ENCODE results near the gene NDUFA11. TPM values are rescaled to one million over a fixed set of nuclear protein-coding genes. Genes with fewer than 3 reads are reported as not detected.

The NDUFA11 gene
- total and polyA plus RNA-seq, 8 donors = 58.0 to 209 (median 90.2) TPM

DNA sequence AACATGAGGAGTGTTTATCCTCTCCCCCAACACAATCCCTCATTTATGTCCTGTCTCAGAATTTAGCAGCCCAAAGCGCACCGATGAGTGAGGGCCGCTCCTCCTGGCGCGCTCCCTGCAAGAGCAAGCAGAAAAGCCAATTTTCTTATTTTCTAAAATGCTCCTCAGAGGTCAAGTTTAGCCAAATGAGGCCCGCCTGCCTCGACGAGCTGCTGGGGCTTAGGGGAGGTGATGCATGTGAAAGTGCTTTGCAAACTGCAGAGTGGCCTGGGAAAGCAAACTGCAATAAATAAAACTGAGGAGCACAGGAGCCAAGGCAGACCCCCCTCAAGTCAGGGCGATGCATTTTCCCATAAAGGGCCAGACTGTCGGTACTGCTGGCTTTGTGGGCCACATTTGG, 39.5 kb upstream of the NDUFA11 start:
- TF ChIP-seq, protein P1, sequence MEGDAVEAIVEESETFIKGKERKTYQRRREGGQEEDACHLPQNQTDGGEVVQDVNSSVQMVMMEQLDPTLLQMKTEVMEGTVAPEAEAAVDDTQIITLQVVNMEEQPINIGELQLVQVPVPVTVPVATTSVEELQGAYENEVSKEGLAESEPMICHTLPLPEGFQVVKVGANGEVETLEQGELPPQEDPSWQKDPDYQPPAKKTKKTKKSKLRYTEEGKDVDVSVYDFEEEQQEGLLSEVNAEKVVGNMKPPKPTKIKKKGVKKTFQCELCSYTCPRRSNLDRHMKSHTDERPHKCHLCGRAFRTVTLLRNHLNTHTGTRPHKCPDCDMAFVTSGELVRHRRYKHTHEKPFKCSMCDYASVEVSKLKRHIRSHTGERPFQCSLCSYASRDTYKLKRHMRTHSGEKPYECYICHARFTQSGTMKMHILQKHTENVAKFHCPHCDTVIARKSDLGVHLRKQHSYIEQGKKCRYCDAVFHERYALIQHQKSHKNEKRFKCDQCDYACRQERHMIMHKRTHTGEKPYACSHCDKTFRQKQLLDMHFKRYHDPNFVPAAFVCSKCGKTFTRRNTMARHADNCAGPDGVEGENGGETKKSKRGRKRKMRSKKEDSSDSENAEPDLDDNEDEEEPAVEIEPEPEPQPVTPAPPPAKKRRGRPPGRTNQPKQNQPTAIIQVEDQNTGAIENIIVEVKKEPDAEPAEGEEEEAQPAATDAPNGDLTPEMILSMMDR (IDR thresholded peaks at IDR 0.05) = no peak
- H3K4me1 ChIP-seq = no peaks in the 10 kb centered on the region
- WGBS, 2 donors = 85 to 91% methylated on average over 10 of the region's 10 CpGs
- ATAC-seq = no peak
- H3K27me3 ChIP-seq = no peaks in the 10 kb centered on the region
- DNase-seq = no peak
- no peaks in the 10 kb centered on the region for H3K9me3 ChIP-seq
- H3K27ac ChIP-seq = no peak overlapping the region
- intact Hi-C loops (cut with DNase I) = no loop called here
- no peak for FAIRE-seq
- no peaks in the 10 kb centered on the region for H3K36me3 ChIP-seq
- H3K4me3 ChIP-seq = no peak overlapping the region

DNA sequence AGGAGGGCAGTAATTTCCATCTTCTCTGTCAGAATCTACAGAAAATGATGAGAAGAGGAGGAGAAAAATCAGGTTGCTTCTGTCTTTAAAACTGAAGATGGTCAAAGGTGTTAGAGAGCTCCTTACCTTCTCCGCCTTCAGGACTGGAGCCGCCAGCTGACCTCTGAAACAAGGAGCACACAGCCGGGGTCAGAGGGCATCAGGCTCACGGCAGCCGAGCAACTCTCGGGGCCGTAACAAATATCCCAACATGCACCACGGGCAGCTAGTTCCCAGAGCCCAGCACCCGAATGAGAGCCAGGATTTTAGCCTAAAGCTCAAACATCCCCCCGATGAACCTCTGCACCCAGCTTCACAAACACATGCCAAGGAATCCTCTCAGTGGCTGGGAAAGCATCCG, 38.1 kb upstream of the NDUFA11 start:
- H3K27me3 ChIP-seq = no peaks in the 10 kb centered on the region
- WGBS, 2 donors = 90 to 91% methylated on average over 11 of the region's 11 CpGs
- no peak overlapping the region for H3K27ac ChIP-seq
- H3K4me3 ChIP-seq = no peak overlapping the region
- H3K9me3 ChIP-seq = no peaks in the 10 kb centered on the region
- peaks cover 0 to under 1% (median 0%) of the 10 kb centered on the region in 3 donors for H3K4me1 ChIP-seq
- DNase-seq (peak in 1 of 6 donors; percentile 26), ATAC-seq (no peak), FAIRE-seq (no peak)
- no peaks in the 10 kb centered on the region for H3K36me3 ChIP-seq
- intact Hi-C loops (cut with DNase I) = no loop called here
- TF ChIP-seq, protein P1 (IDR thresholded peaks at IDR 0.05) = no peak

DNA sequence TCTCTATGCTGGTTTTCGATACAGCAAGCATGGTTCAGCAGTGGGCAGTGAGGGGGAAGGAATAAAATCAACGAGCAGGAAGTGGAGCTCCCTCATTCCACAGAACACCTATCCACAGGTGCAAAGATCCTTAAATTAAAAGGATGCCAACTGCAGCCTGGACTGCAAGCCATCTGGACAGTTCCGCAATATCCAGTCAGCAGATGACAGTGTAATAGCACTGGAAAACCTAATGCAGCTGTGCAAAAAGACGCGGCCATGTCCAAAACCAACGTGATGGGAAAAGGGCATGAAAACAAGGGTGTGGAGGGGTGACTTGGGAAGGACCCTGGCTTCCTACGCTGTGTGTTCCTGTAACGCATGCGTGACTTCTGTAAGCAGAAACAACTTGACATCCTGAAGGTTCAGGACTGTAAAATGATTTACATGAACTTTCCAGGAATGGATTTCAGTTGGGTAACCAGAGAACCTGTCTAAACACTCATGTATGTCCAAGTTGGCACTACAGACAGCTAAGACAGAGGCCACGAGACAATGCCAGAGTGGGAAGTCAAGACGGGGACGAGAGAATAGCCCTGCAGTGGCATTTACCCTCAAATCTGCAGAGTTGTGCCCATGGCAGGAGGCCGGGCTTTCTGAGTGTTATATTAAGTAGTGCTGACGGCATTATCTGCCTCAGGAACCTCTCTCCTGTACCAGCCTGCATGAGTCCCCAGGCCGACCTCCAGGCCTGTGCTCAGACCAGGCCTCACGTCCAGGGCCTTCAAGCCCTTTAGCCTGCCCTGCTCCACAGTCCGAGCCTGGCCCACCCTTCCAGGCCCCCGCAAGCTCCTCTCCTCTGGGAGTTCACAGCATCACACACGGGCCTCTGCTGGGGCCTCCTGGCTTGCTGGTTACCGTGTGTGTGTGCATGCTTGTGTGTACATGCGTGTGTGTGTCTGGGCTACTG, 36.9 kb upstream of the NDUFA11 start:
- Histone ChIP-seq H3K9me3 (no peaks in the 10 kb centered on the region), H3K36me3 (no peaks in the 10 kb centered on the region), H3K4me1 (peaks cover 0 to 7% (median 6%) of the 10 kb centered on the region in 3 donors), H3K4me3 (no peak overlapping the region), H3K27ac (no peak overlapping the region), H3K27me3 (no peaks in the 10 kb centered on the region)
- intact Hi-C loops (cut with DNase I) = no loop called here
- DNase-seq (peak in 1 of 6 donors; percentile 39), FAIRE-seq (no peak), ATAC-seq (no peak)
- 88% methylated on average over 21 of the region's 21 CpGs for WGBS, 2 donors
- TF ChIP-seq, protein P1 (IDR thresholded peaks at IDR 0.05) = no peak

DNA sequence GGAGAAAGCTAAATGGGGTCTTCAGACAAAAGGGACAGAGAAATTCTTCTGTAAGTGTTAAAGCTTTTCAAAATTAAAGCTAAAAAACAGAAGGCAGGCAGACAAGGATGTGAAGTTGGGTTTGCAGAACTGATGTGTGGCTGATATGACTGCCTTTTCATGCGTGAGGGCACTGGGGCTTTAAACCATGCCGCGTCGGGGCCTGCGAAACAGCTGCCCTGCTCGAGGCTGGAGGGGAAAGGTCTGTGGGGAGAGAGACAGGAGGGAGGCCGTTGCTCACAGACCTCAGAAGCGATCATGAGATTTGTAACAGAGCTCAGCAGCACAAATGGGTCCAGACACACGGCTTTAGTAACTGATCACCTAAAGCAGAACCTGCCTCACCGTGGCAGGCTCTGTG, 34.0 kb upstream of the NDUFA11 start:
- DNase-seq (no peak), FAIRE-seq (no peak), ATAC-seq (no peak)
- H3K4me1 ChIP-seq = peaks cover 0 to 7% (median 6%) of the 10 kb centered on the region in 3 donors
- H3K4me3 ChIP-seq = no peak overlapping the region
- intact Hi-C loops (cut with DNase I) = no loop called here
- H3K27ac ChIP-seq = no peak overlapping the region
- WGBS, 2 donors = 83 to 85% methylated on average over 10 of the region's 10 CpGs
- peaks cover 0 to 5% (median 3%) of the 10 kb centered on the region in 3 donors for H3K36me3 ChIP-seq
- no peaks in the 10 kb centered on the region for H3K27me3 ChIP-seq
- H3K9me3 ChIP-seq = no peaks in the 10 kb centered on the region
- TF ChIP-seq, protein P1 (IDR thresholded peaks at IDR 0.05) = no peak

DNA sequence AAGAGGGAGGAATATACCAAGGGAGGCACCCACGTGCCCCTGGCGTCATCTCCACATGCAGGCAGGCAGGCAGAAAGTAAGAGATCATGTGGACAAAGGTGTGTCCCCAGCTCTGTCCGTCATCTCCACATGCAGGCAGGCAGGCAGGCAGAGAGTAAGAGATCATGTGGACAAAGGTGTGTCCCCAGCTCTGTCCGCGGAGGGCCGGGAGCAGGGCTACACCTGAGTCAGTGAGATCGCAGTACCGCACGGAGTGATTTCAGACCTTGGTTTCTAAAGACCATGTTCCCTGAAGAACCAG, 32.7 kb upstream of the NDUFA11 start:
- no peaks in the 10 kb centered on the region for H3K9me3 ChIP-seq
- no peak for FAIRE-seq
- peaks cover 1 to 18% (median 5%) of the 10 kb centered on the region in 3 donors for H3K36me3 ChIP-seq
- ATAC-seq = peak in 3 of 4 donors; percentile 11 to 49 (median 21)
- intact Hi-C loops (cut with DNase I) = no loop called here
- no peak overlapping the region for H3K27ac ChIP-seq
- no peaks in the 10 kb centered on the region for H3K27me3 ChIP-seq
- no peak overlapping the region for H3K4me3 ChIP-seq
- WGBS, 2 donors = 64 to 82% methylated on average over 9 of the region's 9 CpGs
- TF ChIP-seq, protein P1 (IDR thresholded peaks at IDR 0.05) = no peak
- no peak for DNase-seq
- H3K4me1 ChIP-seq = peaks cover 0 to 7% (median 6%) of the 10 kb centered on the region in 3 donors
